ENCODE measurements around the gene CBLN1.
"Not testable (repeated sequence)": the region's sequence is repeated elsewhere in the genome, so short reads cannot be mapped to it uniquely, and the experiment has no call there.

The CBLN1 gene

GRCh38 chr16:49277766-49278566 is 3.7 kb downstream of the CBLN1 start:
- DNase-seq (ENCODE audit: low spot score) = no peak

GRCh38 chr16:49277386-49277742 is 4.3 kb downstream of the CBLN1 start:
- no peak for DNase-seq (ENCODE audit: low spot score)

GRCh38 chr16:49276646-49277385 is 4.8 kb downstream of the CBLN1 start:
- no peak for DNase-seq (ENCODE audit: low spot score)

- DNase-seq (ENCODE audit: low spot score) = no peak
These were observed 5.8 kb downstream of the CBLN1 start for GRCh38 chr16:49275870-49276269.

- DNase-seq (ENCODE audit: low spot score) = no peak
These were observed 6.4 kb downstream of the CBLN1 start for GRCh38 chr16:49275050-49275730.

- DNase-seq (ENCODE audit: low spot score) = no peak
These were observed 7.0 kb downstream of the CBLN1 start for GRCh38 chr16:49274591-49274990.

GRCh38 chr16:49273771-49274170 is 7.9 kb downstream of the CBLN1 start:
- DNase-seq (ENCODE audit: low spot score) = no peak

GRCh38 chr16:49271363-49271762 is 10.3 kb downstream of the CBLN1 start:
- DNase-seq (ENCODE audit: low spot score) = no peak

- DNase-seq (ENCODE audit: low spot score) = no peak
These were observed 12.4 kb downstream of the CBLN1 start for GRCh38 chr16:49269201-49269600.

GRCh38 chr16:49268667-49269066 is 13.0 kb downstream of the CBLN1 start:
- no peak for DNase-seq (ENCODE audit: low spot score)

- no peak for DNase-seq (ENCODE audit: low spot score)
These were observed 19.1 kb downstream of the CBLN1 start for GRCh38 chr16:49262501-49262900.

GRCh38 chr16:49261930-49262329 is 19.7 kb downstream of the CBLN1 start:
- no peak for DNase-seq (ENCODE audit: low spot score)

GRCh38 chr16:49260956-49261530 is 20.6 kb downstream of the CBLN1 start:
- no peak for DNase-seq (ENCODE audit: low spot score)

- no peak for DNase-seq (ENCODE audit: low spot score)
These were observed 21.4 kb downstream of the CBLN1 start for GRCh38 chr16:49260253-49260652.

- no peak for DNase-seq (ENCODE audit: low spot score)
These were observed 22.3 kb downstream of the CBLN1 start for GRCh38 chr16:49259330-49259729.

GRCh38 chr16:49250689-49251088 is 30.9 kb downstream of the CBLN1 start:
- no peak for DNase-seq (ENCODE audit: low spot score)

GRCh38 chr16:49248227-49248626 is 33.4 kb downstream of the CBLN1 start:
- no peak for DNase-seq (ENCODE audit: low spot score)

- no peak for DNase-seq (ENCODE audit: low spot score)
These were observed 45.4 kb downstream of the CBLN1 start for GRCh38 chr16:49236216-49236615.

GRCh38 chr16:49228335-49228734 is 53.3 kb downstream of the CBLN1 start:
- DNase-seq (ENCODE audit: low spot score) = not testable (repeated sequence)

Measured in pons (tissue), 1 donor.